OCI-LY7 (cell line): ENCODE measurements around the gene TMEM250.

Experiments
- CTCF ChIP-seq: fragments of 200-600 bp; sonication (generic); conservative IDR thresholded peaks from 2 replicates; pipeline ENCODE4 v1.5.1; 2014; ENCODE audit warnings: mild to moderate bottlenecking, antibody characterized with exemption, low read length, moderate library complexity, mixed read lengths
- EZH2phosphoT487 ChIP-seq: fragments of 200-600 bp; sonication (generic); IDR thresholded peaks from 2 replicates; pipeline ENCODE4 v1.6.1; 2018; ENCODE audit warnings: low read depth, borderline replicate concordance, mild to moderate bottlenecking, mixed run types, antibody characterized with exemption, low read length, moderate library complexity, mixed read lengths

- TF ChIP-seq CTCF (no peak), EZH2phosphoT487 (no peak)
Measured at GRCh38 chr9:136074706-136075105, 44.0 kb downstream of the TMEM250 start.
